HG03558 (cell line): ENCODE measurements around the gene KPNA6.

Experiments used
- ATAC-seq: cut with Tn5 transposase; IDR thresholded peaks from one replicate; pipeline ENCODE4 v1.9.1; 2021; ENCODE audit warnings: moderate number of reproducible peaks; ENCODE audit not compliant: unreplicated experiment; ENCODE audit errors: extremely low read depth

The KPNA6 gene

DNA sequence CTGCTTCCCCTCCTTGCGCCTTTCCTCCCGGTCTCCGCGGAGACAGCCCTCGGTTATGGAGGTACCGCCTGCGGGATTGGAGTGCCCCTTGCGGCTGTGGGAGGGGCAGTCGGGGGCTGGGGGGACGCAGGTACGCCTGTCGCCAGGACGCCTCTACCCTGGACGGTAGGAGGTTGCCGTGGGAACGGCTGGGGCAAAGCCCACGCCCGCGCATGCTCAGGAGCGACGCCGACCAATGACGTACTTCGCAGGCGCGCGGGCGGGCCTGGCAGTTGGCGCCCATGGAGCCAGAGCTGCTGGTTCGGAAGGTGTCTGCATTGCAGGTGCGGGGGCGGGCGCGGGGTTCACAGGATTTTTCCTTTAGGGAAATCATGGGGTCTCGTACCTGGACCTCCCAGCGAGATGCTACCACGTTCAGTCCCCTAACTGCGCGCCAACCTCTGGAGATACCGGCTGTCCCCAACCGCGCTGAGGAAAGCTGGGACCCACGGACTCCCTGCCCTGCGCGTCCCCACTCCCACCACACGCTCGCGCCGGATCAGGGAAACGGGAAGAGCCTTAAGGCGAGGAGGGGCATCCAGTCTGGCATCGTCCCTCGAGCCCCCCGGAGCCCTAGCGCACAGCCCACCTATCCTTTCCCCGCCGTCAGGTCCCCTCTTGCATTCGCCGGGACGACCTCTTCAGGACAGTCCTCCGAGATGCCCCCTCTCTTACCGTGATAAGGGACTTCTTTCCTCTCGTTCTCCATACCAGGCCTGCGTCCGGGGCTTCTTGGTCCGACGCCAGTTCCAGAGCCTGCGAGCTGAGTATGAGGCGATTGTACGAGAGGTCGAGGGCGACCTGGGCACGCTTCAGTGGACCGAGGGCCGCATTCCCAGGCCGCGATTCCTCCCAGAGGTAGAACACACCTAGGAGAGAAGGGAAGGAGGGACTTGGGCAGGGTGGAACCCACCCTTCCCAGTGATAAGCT lies 97.8 kb downstream of the KPNA6 start, which contains the start of gene IQCC:
Gene IQCC, plus strand, starts transcription at position 271 of the 970 bp plus-strand sequence. Its CDS starts 11 bp downstream, at position 282.
- ATAC-seq = no peak

DNA sequence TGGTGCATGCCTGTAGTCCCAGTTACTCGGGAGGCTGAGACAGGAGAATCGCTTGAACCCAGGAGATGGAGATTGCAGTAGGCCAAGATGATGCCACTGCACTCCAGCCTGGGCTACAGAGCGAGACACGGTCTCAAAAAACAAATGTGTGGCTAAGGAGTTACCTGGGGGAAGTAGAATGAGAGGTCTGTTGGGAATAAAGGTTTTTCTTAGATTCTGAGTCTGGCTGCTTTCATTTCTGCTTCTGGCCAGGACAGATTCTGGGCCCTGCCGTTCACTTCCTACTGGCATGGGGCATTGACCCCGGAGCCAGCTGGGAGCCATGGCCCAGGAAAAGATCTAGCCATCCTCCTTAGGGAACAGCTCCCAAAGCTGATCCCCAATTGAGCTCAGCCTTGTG lies 100.6 kb downstream of the KPNA6 start:
- ATAC-seq = no peak

DNA sequence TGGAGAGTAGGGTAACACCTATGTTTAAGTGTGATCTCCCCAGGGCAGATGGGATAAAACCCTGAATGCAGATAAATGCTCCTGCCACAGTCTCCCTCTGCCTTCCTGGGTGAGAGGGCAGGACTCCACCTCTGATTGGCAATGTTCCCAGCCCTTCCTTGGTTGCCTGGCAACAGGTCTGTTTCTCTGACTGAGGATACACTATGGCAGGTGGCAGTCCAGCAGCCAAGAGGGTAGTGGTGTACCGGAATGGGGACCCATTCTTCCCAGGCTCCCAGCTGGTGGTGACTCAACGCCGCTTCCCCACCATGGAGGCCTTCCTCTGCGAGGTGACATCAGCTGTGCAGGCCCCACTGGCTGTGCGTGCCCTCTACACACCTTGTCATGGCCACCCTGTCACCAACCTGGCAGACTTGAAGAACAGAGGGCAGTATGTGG lies 101.1 kb downstream of the KPNA6 start, which contains the start of gene DCDC2B:
Gene DCDC2B, plus strand, starts transcription at position 199 of the 438 bp plus-strand sequence. Its CDS starts 5 bp downstream, at position 204.
- ATAC-seq = no peak

DNA sequence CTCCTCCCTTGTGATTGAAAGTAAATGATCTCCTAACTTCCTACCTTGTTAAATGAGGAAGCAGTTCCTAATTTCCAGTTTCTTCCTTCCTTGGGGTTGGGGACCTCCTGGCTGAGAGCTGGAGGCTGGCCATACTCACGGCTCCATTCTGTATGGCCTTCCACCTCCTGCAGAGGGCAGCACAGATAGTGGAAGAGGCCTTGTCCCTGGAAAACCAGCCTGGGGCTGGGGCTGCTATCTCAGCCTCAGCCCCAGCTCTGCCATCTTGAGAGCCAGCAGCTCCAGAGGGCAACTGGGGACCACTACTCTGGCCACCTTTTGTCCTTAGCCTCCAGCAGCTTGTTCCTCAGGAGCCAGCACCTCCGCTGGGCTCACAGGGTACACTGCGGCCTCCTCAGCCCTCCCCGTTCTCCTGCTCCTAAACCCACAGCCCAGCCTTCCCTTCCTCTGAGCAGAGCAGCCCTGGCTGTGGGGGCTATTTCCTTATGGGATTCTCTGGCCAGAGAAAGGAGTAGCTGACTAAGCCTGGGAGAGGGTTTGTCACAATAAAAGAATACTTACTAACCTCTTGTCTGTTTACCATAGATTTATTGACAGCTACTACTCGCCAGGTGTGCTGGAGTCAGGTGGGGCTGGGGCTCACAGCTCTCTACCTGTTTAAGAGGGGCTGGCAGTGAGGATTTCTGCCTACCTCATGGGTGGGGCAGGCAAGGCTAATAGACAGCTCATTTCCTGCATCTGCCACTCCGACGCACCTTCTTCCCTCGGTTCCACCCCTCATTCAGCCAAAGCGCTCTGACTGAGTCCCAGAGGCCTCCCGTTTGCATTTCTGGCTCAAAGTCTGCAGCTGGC lies 108.0 kb downstream of the KPNA6 start:
- ATAC-seq = no peak

DNA sequence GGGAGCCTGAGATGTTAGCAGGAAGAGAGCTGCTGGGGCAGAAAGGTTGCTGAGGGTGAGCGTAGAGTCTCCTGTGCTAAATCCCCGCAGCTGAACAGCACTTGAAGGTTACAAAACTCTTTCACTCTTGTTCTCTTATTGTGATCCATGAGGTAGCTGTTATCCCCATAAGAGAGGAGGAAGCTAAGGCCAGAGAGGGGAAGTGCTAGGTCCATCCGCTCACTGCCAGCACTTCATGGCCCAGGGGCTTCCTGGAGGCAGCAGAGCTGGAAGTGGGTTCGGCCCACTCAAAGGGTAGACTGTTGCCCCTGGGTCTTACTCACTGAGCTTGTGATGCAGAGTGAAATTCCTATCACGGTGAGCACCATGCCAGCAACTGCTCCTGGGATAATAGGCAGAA lies 108.7 kb downstream of the KPNA6 start:
- ATAC-seq = no peak

DNA sequence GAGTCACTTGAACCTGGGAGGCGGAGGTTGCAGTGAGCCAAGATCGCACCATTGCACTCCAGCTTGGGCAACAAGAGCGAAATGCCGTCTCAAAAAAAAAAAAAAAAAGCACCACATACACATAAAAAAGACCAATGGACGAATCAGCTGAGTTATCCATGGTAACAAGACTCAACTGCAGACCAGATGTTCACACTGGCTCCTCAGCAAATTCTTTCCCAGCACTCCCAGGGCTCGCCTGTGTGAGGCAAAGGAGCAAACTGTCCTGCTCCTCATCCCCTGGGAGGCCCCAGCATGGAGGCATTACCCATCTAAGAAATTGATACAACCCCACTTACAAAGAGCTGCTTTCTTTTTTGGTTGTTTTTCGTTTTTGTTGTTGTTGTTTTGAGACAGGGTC lies 111.2 kb downstream of the KPNA6 start:
- ATAC-seq = no peak

DNA sequence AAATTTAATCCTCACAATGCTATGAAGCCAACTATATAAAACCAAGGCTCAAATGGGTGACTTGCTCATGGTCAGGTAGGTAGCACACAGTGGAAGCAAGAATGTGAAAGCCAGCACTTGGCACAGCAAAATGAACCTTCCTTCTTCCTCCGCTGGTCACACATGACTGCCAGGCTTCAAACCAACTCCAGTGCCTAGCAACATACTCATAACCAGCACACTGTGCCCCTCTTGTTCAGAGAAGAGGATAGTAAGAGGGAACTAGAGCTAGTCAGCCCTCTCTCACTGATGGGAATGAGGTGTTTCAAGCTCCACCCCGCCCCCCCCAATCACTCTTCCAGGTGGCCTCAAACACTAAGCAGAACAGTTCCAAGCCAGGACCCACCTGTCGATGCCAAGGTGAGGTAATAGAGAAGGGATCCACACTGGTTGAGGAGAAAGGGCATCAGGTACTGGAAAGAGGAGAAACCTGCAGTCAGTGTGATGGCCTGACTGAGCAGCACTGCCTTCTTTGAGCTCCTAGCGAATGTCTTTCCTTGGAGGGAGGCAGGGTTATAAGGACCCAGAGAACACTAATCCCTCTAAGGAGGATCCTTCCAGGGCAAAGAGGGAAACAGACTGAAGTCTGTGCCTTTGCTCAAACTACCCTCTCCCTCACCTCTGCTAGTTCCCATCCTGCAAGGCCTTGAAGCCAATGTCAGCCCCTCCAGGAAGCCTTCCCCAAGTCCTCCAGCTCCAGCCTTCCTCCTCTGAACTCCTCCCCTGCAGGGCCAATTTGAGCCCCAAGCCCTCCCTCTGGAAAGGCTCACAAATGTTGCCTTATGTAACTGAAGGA lies 113.1 kb downstream of the KPNA6 start:
- no peak for ATAC-seq

DNA sequence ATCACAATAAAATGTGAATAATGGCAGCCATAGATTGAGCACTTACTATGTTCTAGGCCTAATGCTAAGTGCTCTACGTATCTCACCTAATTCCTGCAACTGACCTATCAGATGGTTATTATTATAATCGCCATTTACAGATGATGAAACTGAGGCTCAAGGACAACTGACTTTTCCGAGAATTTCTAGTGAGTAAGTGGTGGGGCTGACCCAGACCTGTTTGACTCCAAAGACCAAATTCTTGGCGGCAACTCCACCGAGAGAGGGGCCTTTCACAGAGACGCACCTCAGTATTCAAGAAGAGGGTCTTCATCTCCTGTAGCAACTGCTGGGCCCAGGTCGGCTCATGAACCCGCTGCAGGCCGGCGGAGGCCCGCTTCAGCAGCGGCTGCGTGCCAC lies 113.7 kb downstream of the KPNA6 start:
- no peak for ATAC-seq

DNA sequence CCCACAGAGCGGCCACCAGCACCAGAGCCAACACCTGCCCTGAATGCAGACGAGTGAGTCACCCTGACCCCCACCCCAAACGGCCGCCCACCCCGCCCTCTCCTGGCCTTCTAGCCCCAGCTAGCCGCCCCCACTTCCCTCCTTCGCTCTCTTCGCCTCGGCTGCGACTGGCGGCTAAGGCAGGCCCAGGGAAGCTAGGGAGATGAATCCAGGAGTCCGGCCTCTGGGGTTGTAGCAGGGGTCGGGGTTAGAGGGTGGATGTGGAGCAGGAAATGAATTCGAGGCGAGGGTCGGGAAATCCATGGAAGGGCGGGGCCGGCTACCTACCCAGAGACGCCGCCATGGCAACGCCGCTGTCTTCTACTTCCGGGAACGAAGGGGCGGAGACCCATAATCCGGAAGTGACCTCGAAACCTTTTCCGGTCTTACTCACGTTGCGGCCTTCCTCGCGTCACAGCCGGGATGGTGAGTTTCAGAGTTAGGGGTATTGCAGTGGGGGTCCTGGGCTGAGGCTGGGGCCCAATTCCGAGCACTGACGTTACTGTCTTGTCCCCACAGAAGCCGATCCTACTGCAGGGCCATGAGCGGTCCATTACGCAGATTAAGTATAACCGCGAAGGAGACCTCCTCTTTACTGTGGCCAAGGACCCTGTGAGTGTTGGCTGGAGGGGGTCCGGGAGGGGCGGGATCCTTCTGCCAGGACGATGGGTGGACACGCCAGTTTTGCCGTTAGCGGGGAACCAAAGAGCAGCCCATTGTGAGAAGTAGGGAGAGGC lies 114.3 kb downstream of the KPNA6 start, which contains the start of the genes EIF3I and TMEM234:
Gene EIF3I, plus strand, starts transcription at position 428 of the 776 bp plus-strand sequence. Its CDS starts 35 bp downstream, at position 463.
Gene TMEM234, minus strand, starts transcription at position 374 of the 776 bp plus-strand sequence. Its CDS starts 31 bp downstream, at position 343.
- no peak for ATAC-seq

DNA sequence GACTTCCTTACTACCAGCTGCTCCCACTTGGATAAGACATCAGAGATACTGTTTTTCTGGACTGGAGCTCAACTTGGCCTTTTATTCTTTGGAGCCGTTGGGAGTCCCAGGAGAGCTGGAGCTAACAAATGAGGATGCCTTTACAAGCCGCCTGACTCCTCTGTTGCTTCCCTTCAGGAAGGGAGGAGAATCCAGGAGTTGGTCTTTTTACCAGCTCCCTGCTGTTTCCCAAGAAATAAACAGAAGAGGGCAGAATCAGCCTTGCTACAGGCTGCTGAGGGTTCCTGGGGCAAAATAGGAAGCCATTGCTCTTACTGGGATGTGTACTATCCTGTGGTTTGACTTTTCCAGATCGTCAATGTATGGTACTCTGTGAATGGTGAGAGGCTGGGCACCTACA lies 115.8 kb downstream of the KPNA6 start:
- no peak for ATAC-seq

DNA sequence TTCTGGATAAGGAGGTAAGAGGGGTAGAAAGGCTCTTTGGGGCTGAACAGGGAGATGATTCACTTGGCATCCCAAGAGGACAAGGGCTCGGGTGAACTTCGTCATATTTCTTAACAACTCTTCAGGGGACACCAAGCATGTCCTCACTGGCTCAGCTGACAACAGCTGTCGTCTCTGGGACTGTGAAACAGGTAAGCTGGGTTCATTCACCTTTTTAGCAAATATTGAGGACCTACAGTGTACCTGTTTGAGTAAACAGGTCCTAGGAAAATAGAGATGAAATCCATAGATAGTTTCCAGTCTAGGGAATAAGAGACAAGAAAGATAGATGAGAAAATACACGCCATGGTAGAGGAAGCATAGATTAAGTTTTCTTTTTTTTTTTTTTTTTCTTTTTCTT lies 116.4 kb downstream of the KPNA6 start:
- no peak for ATAC-seq
